ENCODE results near the gene COPS2. TPM values are rescaled to one million over a fixed set of nuclear protein-coding genes. Genes with fewer than 3 reads are reported as not detected.
A peak's percentile ranks its signal among the peaks of the same experiment; 100 is the strongest.

The COPS2 gene
- total and polyA plus RNA-seq, 9 of the 15 experiments (the other 6 are each of a cell fraction or from before 2014, with no cell fraction given), result 66.4 to 154 (median 117) TPM

DNA sequence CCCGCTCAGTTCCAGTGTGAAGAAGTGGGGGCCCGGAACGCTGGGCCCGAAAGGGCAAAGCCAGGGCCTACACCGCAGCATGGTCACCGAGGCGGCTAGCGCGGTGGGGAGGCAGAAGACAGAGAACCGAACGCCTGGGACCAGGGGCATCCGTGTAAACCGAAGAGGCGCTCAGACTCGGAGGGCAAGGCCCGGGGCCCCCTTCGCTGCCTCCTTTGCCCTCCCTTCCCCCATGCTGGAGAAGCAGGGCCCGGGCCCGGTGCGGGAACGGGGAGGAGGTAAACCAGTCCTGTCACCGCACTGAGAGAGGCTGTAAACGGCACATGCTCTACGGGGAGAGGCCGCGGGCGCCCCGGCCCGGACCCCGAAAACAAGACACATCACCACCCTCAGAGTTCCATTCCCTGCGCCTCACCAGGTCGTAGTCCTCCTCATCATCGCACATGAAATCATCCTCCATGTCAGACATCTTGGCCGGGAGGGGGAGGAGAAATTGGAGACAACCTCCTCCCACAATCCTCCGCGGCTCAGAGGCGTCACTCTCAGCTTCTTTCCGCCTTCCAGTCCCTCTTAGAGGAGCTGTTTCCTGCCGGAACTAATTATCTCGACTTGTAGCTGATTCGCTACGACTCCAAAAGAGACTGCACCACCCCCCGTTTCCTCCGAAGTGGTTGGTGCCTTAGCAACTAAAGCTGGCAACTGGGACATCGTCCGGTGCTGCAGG is at the start of gene COPS2 (continued):
- TF ChIP-seq ZNF140 (CRISPR knock-in tag; IDR thresholded peaks at IDR 0.05) (no peak), LCOR (CRISPR knock-in tag; IDR thresholded peaks at IDR 0.05) (peak; percentile 89), TAF9B (IDR thresholded peaks at IDR 0.05; ENCODE audit: partially characterized antibody) (peak; percentile 71), PTBP1 (IDR thresholded peaks at IDR 0.05; ENCODE audit: low read depth, low read length) (0 out of 2 replicates have a peak, but pooled peaks have one; percentile 30), PCBP2 (IDR thresholded peaks at IDR 0.05; ENCODE audit: low read depth, low read length, poor library complexity, severe bottlenecking) (no peak), CCNT2 (IDR thresholded peaks at IDR 0.05; ENCODE audit: borderline replicate concordance, extremely low read depth, insufficient read length, low read depth, low read length) (no peak), ZNF197 (CRISPR knock-in tag; IDR thresholded peaks at IDR 0.05; ENCODE audit: low read depth) (peak; percentile 70; the same call in 1 of the 2 replicates), STAT5B (CRISPR knock-in tag; IDR thresholded peaks at IDR 0.05) (no peak), RBM14 (IDR thresholded peaks at IDR 0.05; ENCODE audit: borderline replicate concordance, insufficient read depth, low read depth, low read length) (no peak), ZNF324 (CRISPR knock-in tag; IDR thresholded peaks at IDR 0.05) (no peak), ZNF384 (IDR thresholded peaks at IDR 0.05; ENCODE audit: low read depth, low read length) (peak; percentile 46; the same call in 1 of the 2 replicates), SRF (CRISPR knock-in tag; IDR thresholded peaks at IDR 0.05) (peak in 1 of 2 experiments; percentile 53; a peak in 1 of 4 replicates), ZNF444 (CRISPR knock-in tag; IDR thresholded peaks at IDR 0.05) (no peak), CBFA2T3 (IDR thresholded peaks at IDR 0.05) (no peak), SAFB2 (IDR thresholded peaks at IDR 0.05; ENCODE audit: borderline replicate concordance, low read depth, low read length, severe bottlenecking) (no peak), MTA3 (IDR thresholded peaks at IDR 0.05; ENCODE audit: borderline replicate concordance) (peak; percentile 75), PHF21A (IDR thresholded peaks at IDR 0.05; ENCODE audit: borderline replicate concordance, low read depth) (no peak), CGGBP1 (CRISPR knock-in tag; IDR thresholded peaks at IDR 0.05) (0 out of 2 replicates have a peak, but pooled peaks have one; percentile 34)
- TF ChIP-seq, protein P1, sequence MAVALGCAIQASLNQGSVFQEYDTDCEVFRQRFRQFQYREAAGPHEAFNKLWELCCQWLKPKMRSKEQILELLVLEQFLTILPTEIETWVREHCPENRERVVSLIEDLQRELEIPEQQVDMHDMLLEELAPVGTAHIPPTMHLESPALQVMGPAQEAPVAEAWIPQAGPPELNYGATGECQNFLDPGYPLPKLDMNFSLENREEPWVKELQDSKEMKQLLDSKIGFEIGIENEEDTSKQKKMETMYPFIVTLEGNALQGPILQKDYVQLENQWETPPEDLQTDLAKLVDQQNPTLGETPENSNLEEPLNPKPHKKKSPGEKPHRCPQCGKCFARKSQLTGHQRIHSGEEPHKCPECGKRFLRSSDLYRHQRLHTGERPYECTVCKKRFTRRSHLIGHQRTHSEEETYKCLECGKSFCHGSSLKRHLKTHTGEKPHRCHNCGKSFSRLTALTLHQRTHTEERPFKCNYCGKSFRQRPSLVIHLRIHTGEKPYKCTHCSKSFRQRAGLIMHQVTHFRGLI (CRISPR knock-in tag; IDR thresholded peaks at IDR 0.05), result no peak
- TF ChIP-seq, protein P2, sequence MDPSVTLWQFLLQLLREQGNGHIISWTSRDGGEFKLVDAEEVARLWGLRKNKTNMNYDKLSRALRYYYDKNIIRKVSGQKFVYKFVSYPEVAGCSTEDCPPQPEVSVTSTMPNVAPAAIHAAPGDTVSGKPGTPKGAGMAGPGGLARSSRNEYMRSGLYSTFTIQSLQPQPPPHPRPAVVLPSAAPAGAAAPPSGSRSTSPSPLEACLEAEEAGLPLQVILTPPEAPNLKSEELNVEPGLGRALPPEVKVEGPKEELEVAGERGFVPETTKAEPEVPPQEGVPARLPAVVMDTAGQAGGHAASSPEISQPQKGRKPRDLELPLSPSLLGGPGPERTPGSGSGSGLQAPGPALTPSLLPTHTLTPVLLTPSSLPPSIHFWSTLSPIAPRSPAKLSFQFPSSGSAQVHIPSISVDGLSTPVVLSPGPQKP (CRISPR knock-in tag; IDR thresholded peaks at IDR 0.05), result no peak
